Activated CD4-positive, CD25-positive, alpha-beta regulatory T cell treated with anti-CD3 and anti-CD28 coated beads, Interleukin-2, amount 50 U/mL, for 24 hours (primary cell): Measurements from ENCODE around the gene TMEM35B.
"Not testable (repeated sequence)": the region's sequence is repeated elsewhere in the genome, so short reads cannot be mapped to it uniquely, and the experiment has no call there.

Experiments used
- ATAC-seq, 2 donors: fragments of 150-1000 bp; cut with Tn5 transposase; one replicate each; pipeline ENCODE4 v1.10.0; 2021; ENCODE audit warnings: mild to moderate bottlenecking in 1 of 2, moderate library complexity in 1 of 2

Gene TMEM35B

GRCh38 chr1:34975771-34976170, 9.4 kb downstream of the TMEM35B start:
- no peak for ATAC-seq

GRCh38 chr1:34975338-34975737, 9.8 kb downstream of the TMEM35B start:
- ATAC-seq = no peak

GRCh38 chr1:34974626-34975025, 10.5 kb downstream of the TMEM35B start:
- no peak for ATAC-seq

- ATAC-seq = no peak
Observed at GRCh38 chr1:34973326-34973725, 11.8 kb downstream of the TMEM35B start.

- no peak for ATAC-seq
Observed at GRCh38 chr1:34970829-34971228, 14.3 kb downstream of the TMEM35B start.

GRCh38 chr1:34970220-34970735, 14.9 kb downstream of the TMEM35B start:
- ATAC-seq = no peak

GRCh38 chr1:34968297-34968696, 16.9 kb downstream of the TMEM35B start:
- ATAC-seq = not testable (repeated sequence)

- not testable (repeated sequence) for ATAC-seq
Observed at GRCh38 chr1:34967672-34968071, 17.5 kb downstream of the TMEM35B start.

- no peak for ATAC-seq
Observed at GRCh38 chr1:34965597-34965996, 19.6 kb downstream of the TMEM35B start.

GRCh38 chr1:34950428-34950827, 34.7 kb downstream of the TMEM35B start:
- ATAC-seq = no peak

GRCh38 chr1:34948739-34949138, 36.4 kb downstream of the TMEM35B start:
- not testable (repeated sequence) for ATAC-seq

GRCh38 chr1:34947641-34948314, 37.4 kb downstream of the TMEM35B start:
- ATAC-seq = not testable (repeated sequence)

- ATAC-seq = no peak
Observed at GRCh38 chr1:34946211-34946610, 38.9 kb downstream of the TMEM35B start.

- not testable (repeated sequence) for ATAC-seq
Observed at GRCh38 chr1:34941798-34942197, 43.3 kb downstream of the TMEM35B start.
